ENCODE data around the gene SLC25A26.

The SLC25A26 gene

GRCh38 chr3:66380200-66380932 is 159.6 kb downstream of the SLC25A26 start:
- DNase-seq: no peak

DNA sequence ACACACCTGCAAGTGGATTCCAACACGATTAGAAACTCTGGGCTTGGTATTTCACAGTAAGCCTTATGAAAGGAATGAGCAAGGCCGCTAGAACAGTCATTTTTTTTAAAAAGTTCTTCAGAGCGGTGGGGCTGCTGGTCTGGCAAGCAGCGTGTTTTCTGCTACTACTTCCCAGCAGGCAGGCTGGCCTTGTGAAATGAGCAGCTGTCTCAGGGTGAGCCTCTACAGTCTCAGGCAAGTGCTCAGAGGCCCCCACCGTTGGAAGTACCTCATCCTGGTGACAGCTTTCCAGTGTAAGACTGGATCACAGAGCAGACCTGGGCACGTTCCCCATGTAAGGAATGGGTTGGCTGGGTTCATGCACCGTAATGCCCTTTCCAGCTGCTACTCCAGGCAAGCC is 160.8 kb downstream of the SLC25A26 start:
- DNase-seq: no peak

- DNase-seq: no peak
Observed at GRCh38 chr3:66382142-66382541, 161.3 kb downstream of the SLC25A26 start.

DNA sequence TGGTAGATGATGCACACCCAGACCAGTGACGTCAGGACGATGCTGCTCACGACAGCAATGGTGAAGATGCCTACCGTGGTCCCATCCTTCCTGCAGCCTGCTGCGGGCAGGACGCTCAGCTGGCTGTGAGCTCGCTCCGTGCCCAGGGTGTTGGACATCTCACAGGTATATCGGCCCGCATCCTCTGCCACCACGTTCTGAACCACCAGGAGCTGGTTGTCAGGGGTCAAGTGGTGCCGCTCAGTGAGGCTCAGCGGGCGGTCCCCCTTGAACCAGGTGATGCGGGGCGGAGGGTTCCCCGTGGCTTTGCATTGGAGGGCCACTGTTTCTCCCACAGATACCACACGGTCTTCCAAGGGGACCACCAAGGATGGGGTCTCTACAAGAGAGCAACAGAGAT is 162.2 kb downstream of the SLC25A26 start:
- DNase-seq: no peak

GRCh38 chr3:66383998-66384745 is 163.4 kb downstream of the SLC25A26 start:
- no peak for DNase-seq

- DNase-seq: no peak
Observed at GRCh38 chr3:66385066-66385465, 164.3 kb downstream of the SLC25A26 start.

- DNase-seq: no peak
Observed at GRCh38 chr3:66386011-66386924, 165.5 kb downstream of the SLC25A26 start.

- no peak for DNase-seq
Observed at GRCh38 chr3:66386925-66387650, 166.3 kb downstream of the SLC25A26 start.

GRCh38 chr3:66390013-66390412 is 169.2 kb downstream of the SLC25A26 start:
- no peak for DNase-seq

DNA sequence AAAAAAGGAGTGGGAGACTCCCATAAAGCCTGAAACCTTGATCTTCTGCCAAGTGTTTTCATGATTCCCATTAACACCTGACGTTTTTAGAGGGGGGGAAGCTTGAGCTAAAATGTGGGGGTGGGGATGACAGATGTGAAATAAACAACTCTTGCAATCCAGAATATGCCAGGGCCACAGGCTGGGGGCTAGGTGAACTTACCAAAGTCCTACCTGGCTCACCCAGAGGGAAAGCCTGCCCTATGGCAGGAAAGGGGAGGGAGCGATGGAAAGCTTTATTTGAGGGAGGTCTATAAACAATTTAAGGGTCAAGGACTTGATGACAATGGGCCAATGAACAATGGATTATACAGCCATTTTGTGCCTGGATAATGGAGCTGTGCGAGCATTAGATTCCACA is 171.7 kb downstream of the SLC25A26 start:
- DNase-seq: no peak

DNA sequence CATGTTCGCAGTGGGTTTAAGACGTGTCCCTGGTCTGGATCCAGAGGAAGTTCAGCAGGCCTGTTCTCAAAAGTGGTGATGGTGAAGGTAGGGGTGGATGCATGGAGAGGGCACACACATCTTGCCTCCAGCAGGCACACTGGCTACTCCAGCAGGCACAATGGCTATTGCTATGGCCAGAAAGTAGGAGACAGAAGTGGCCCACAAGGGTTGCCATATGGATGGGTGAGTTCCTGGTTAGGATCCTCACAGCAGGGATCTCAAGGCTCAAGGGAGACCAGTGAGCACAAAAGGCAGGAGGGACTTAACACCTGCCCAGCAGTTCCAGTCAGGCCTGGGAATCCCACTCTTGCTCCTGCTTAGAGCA is 172.1 kb downstream of the SLC25A26 start:
- DNase-seq: no peak

DNA sequence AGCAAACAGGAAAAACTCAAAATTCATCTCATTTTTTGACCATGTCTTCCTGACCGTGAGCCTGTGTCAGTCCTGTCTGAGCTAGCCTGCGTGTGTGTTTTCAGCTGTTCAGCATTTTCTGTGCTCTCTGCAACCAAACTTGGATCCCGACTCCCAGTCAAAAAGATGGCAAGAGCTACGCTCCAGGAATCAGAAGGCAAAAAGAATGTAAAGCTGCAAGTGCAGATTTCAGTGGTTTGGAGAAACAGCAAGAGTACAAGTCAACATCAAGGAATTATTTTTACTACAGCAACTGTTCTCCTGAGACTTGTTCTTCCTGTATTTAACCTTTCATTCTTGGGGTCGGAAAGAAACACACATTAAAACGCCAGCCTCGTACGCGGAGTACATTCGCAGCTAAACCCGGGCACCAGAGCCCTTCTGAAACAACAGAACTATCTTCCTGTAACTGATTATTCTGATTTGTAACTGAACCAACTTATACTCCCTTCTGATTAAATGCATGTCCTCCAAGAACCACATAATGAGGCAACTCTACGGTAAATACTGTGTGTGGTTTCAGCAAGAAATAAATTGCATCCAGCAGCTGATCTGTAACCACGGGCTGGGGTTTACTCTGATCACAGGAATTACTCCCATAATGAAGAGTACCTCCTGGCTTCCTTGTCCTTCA is 172.7 kb downstream of the SLC25A26 start:
- no peak for DNase-seq

- no peak for DNase-seq
Observed at GRCh38 chr3:66394019-66394752, 173.4 kb downstream of the SLC25A26 start.

DNA sequence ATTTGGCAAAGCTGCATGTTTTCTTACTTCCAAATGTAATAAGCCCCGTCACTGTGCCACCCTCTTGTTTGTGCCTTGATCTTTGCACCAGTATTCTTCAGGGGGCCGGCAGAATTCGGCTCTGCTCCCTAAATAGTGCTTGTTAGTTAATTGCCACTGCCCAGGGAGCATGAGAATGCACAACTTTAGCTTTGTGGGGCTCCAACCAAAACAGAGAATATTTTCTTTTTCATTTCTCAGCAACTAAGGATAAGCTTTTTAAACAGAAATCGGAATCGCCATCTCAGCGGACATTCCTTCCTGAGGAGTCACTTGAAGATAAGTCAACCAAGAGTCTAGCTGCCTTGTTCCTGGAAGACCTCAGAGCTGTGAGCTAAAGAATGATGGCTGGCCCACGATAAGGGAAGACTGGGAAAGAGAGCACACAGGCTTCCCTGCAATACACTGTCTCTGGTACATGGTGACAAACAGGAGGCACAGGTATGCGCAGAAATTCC is 174.0 kb downstream of the SLC25A26 start:
- DNase-seq: no peak

DNA sequence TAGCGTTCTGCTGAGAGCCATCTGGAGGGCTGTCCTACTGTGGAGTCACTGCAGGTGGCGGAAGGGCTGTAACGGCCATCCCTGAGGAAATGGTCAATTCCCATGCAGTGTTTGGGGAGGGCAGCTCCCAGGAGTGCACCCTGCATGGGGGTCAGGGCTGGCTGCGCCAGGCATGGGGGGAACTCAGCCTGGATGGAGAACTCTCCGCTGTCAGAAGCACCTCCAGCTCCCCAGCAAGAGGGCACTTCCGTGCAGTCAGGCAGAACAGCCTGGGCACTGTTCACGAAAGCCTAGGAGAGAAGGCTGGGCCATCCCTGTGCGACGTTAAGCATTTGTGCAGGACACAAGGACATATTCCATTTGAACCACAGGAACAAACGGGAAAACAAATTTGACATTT is 174.8 kb downstream of the SLC25A26 start:
- no peak for DNase-seq

GRCh38 chr3:66396161-66396760 is 175.5 kb downstream of the SLC25A26 start:
- DNase-seq: no peak

GRCh38 chr3:66396888-66397287 is 176.1 kb downstream of the SLC25A26 start:
- DNase-seq: no peak

DNA sequence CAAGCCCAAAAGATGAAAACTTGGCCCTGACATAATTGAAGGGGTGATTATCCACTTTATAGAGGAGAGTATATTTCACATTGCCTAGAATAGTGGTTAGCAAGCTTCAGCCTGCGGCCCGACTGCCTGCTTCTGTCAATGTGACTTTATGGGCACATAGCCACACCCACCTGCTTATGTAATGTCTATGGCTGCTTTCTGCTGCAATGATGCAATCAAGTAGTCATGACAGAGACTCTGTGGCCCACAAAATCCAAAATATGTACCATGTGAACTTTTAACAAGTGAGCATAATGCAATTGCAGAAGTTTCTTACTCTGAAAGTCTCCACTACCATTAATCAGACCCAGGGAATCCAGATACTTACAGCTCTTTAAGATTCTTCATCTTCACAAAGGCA is 176.9 kb downstream of the SLC25A26 start:
- no peak for DNase-seq

GRCh38 chr3:66398228-66399025 is 177.6 kb downstream of the SLC25A26 start:
- DNase-seq: no peak
